ENCODE results near the gene XRN2. TPM values are rescaled to one million over a fixed set of nuclear protein-coding genes. Genes with fewer than 3 reads are reported as not detected.

The XRN2 gene
- total RNA-seq, 1 donor = 125 TPM

DNA sequence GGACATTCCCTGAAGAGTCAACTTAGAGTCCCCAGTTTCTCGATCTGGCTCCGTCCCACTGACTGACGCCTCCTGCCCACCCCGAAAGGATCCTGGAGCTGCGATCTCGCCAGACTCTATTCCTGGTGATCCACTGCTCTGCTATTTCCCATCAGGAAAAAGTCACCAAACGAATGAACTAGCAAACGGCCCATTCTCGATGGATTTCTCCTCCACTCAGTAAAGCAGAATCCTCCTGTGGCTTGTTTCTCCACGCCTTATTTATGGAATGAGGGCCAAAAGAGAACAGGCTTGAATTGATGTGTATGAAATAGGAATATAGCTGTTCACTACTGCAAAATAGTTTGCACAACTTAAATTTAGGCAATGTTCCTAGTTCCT, 88.8 kb downstream of the XRN2 start:
- Histone ChIP-seq H3K79me2 (ENCODE audit: insufficient read depth, low read length) (no peaks in the 10 kb centered on the region), H3K27ac (ENCODE audit: low read depth, low read length) (no peak overlapping the region), H3K9me3 (ENCODE audit: low read depth, low read length) (no peaks in the 10 kb centered on the region), H3K4me3 (ENCODE audit: insufficient read depth, low read length) (no peak overlapping the region), H2AFZ (ENCODE audit: low read length) (no peak overlapping the region), H3K4me2 (ENCODE audit: insufficient read depth, low read length) (no peak overlapping the region), H4K20me1 (ENCODE audit: insufficient read depth, low read length) (peaks cover 6% of the 10 kb centered on the region), H3K4me1 (ENCODE audit: insufficient read depth, low read length) (no peaks in the 10 kb centered on the region), H3K36me3 (ENCODE audit: insufficient read depth, low read length) (peaks cover 21% of the 10 kb centered on the region), H3K27me3 (ENCODE audit: insufficient read depth, low read length) (peaks cover 59% of the 10 kb centered on the region)
- no peak for TF ChIP-seq CTCF (IDR thresholded peaks at IDR 0.05; ENCODE audit: extremely low read depth, low read depth, low read length)
- peak; percentile 66 for DNase-seq (ENCODE audit: insufficient read length, low spot score, missing footprints)

DNA sequence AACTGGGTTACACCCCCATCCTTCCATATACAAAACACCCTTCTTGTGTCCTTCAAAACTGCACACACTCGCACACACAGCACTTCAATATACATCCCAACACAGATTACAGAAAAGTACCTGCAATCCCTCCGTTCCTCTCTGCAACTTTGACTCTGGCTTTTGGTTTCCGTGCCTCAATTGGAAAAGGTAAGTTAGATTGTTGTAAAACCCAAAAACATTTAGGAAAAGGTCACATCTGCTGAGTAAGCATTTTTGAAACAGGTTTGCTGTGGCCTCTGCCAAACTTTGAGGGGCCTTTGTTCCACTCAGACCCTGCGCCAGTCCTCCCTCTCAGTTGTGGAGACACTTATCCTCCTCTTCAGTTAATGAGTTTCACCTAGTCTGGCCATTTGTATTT, 90.0 kb downstream of the XRN2 start:
- H3K27me3 ChIP-seq (ENCODE audit: insufficient read depth, low read length) = peaks cover 70% of the 10 kb centered on the region
- H3K4me2 ChIP-seq (ENCODE audit: insufficient read depth, low read length) = no peak overlapping the region
- peak; percentile 67 for DNase-seq (ENCODE audit: insufficient read length, low spot score, missing footprints)

GRCh38 chr20:21393816-21394519, 90.8 kb downstream of the XRN2 start:
- peaks cover 78% of the 10 kb centered on the region for H3K27me3 ChIP-seq (ENCODE audit: insufficient read depth, low read length)
- peak; percentile 81 for DNase-seq (ENCODE audit: insufficient read length, low spot score, missing footprints)
- H3K79me2 ChIP-seq (ENCODE audit: insufficient read depth, low read length) = no peaks in the 10 kb centered on the region
- H4K20me1 ChIP-seq (ENCODE audit: insufficient read depth, low read length) = peaks cover 6% of the 10 kb centered on the region
- no peak overlapping the region for H2AFZ ChIP-seq (ENCODE audit: low read length)
- peaks cover 10% of the 10 kb centered on the region for H3K36me3 ChIP-seq (ENCODE audit: insufficient read depth, low read length)
- no peaks in the 10 kb centered on the region for H3K4me1 ChIP-seq (ENCODE audit: insufficient read depth, low read length)
- H3K4me2 ChIP-seq (ENCODE audit: insufficient read depth, low read length) = no peak overlapping the region
- TF ChIP-seq CTCF (IDR thresholded peaks at IDR 0.05; ENCODE audit: extremely low read depth, low read depth, low read length) = no peak
- no peaks in the 10 kb centered on the region for H3K9me3 ChIP-seq (ENCODE audit: low read depth, low read length)
- no peak overlapping the region for H3K27ac ChIP-seq (ENCODE audit: low read depth, low read length)
- no peak overlapping the region for H3K4me3 ChIP-seq (ENCODE audit: insufficient read depth, low read length)

More for the DNA sequence above, 90.0 kb downstream of the XRN2 start:
- Histone ChIP-seq H2AFZ (ENCODE audit: low read length) (no peak overlapping the region), H3K79me2 (ENCODE audit: insufficient read depth, low read length) (no peaks in the 10 kb centered on the region), H3K9me3 (ENCODE audit: low read depth, low read length) (no peaks in the 10 kb centered on the region), H3K4me3 (ENCODE audit: insufficient read depth, low read length) (no peak overlapping the region), H3K36me3 (ENCODE audit: insufficient read depth, low read length) (peaks cover 13% of the 10 kb centered on the region), H3K27ac (ENCODE audit: low read depth, low read length) (no peak overlapping the region), H3K4me1 (ENCODE audit: insufficient read depth, low read length) (no peaks in the 10 kb centered on the region), H4K20me1 (ENCODE audit: insufficient read depth, low read length) (peaks cover 6% of the 10 kb centered on the region)
- no peak for TF ChIP-seq CTCF (IDR thresholded peaks at IDR 0.05; ENCODE audit: extremely low read depth, low read depth, low read length)

DNA sequence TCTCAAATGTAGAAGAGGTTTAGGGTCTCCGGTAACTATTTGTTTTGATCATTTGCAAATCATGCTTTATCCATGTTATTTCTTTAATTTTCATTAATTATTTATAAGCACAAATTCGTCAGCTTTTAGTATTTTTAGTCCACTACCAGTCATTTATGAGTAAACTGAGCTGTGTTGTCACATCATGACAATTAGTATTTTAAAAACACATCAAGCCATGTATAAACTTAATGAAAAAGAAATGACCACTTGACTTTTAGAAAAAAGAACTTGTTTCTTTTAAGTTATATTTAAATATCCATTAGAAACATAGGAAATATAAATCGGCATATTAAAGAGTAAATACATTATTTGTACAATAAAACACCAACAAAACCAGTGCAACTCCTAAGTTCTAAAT, 91.4 kb downstream of the XRN2 start:
- no peaks in the 10 kb centered on the region for H3K9me3 ChIP-seq (ENCODE audit: low read depth, low read length)
- no peak for TF ChIP-seq CTCF (IDR thresholded peaks at IDR 0.05; ENCODE audit: extremely low read depth, low read depth, low read length)
- no peak overlapping the region for H2AFZ ChIP-seq (ENCODE audit: low read length)
- peaks cover 10% of the 10 kb centered on the region for H3K36me3 ChIP-seq (ENCODE audit: insufficient read depth, low read length)
- peaks cover 6% of the 10 kb centered on the region for H4K20me1 ChIP-seq (ENCODE audit: insufficient read depth, low read length)
- H3K4me1 ChIP-seq (ENCODE audit: insufficient read depth, low read length) = no peaks in the 10 kb centered on the region
- H3K27ac ChIP-seq (ENCODE audit: low read depth, low read length) = no peak overlapping the region
- H3K4me3 ChIP-seq (ENCODE audit: insufficient read depth, low read length) = no peak overlapping the region
- peak; percentile 39 for DNase-seq (ENCODE audit: insufficient read length, low spot score, missing footprints)
- H3K4me2 ChIP-seq (ENCODE audit: insufficient read depth, low read length) = no peak overlapping the region
- H3K79me2 ChIP-seq (ENCODE audit: insufficient read depth, low read length) = no peaks in the 10 kb centered on the region
- peaks cover 84% of the 10 kb centered on the region for H3K27me3 ChIP-seq (ENCODE audit: insufficient read depth, low read length)

Measured in osteoblast (primary cell).